HepG2 (cell line): ENCODE measurements around the gene PRRT2.

Source experiments
- E2F5 ChIP-seq: sonication (generic); formaldehyde crosslinking; conservative IDR thresholded peaks from 2 replicates; pipeline ENCODE4 v1.4.0; 2020; ENCODE audit warnings: missing genetic modification reagents
- JUN ChIP-seq: sonication (generic); formaldehyde crosslinking; IDR thresholded peaks from 2 replicates; pipeline ENCODE4 v1.4.0; 2020; ENCODE audit warnings: mild to moderate bottlenecking, missing genetic modification reagents
- MYC ChIP-seq: sonication (generic); formaldehyde crosslinking; IDR thresholded peaks from 2 replicates; pipeline ENCODE4 v1.9.0; 2021; ENCODE audit warnings: missing genetic modification reagents, borderline replicate concordance
- ZBTB42 ChIP-seq: sonication (generic); formaldehyde crosslinking; IDR thresholded peaks from 2 replicates; pipeline ENCODE4 v1.5.0; 2020; ENCODE audit warnings: mild to moderate bottlenecking, missing genetic modification reagents
- ZKSCAN8 ChIP-seq: IDR thresholded peaks from 2 replicates; pipeline ENCODE4 v1.6.1; 2016; ENCODE audit warnings: borderline replicate concordance, missing genetic modification reagents, missing compliant biosample characterization
- TF ChIP-seq, protein P1 (sequence below): sonication (generic); formaldehyde crosslinking; IDR thresholded peaks from 2 replicates; pipeline ENCODE4 v1.4.0; 2020; ENCODE audit warnings: low read depth, mild to moderate bottlenecking, missing genetic modification reagents
- TF ChIP-seq, protein P2 (sequence below): IDR thresholded peaks from 2 replicates; pipeline ENCODE4 v1.6.1; 2012; ENCODE audit warnings: inconsistent platforms

- TF ChIP-seq JUN (CRISPR knock-in tag) = no peak
- no peak for TF ChIP-seq MYC (CRISPR knock-in tag)
- TF ChIP-seq E2F5 (CRISPR knock-in tag) = no peak
- no peak for TF ChIP-seq ZBTB42 (CRISPR knock-in tag)
- TF ChIP-seq, protein P1, sequence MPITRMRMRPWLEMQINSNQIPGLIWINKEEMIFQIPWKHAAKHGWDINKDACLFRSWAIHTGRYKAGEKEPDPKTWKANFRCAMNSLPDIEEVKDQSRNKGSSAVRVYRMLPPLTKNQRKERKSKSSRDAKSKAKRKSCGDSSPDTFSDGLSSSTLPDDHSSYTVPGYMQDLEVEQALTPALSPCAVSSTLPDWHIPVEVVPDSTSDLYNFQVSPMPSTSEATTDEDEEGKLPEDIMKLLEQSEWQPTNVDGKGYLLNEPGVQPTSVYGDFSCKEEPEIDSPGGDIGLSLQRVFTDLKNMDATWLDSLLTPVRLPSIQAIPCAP = no peak
- TF ChIP-seq, protein P2, sequence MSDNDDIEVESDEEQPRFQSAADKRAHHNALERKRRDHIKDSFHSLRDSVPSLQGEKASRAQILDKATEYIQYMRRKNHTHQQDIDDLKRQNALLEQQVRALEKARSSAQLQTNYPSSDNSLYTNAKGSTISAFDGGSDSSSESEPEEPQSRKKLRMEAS = no peak
- TF ChIP-seq ZKSCAN8 (CRISPR knock-in tag) = no peak
Observed at GRCh38 chr16:29824589-29825144, 12.7 kb downstream of the PRRT2 start.
